Subcutaneous abdominal adipose tissue (tissue), 5 donors: ENCODE results near the gene FKBP1A.

ENCODE experiments used
- H3K27ac ChIP-seq: one replicate; pipeline ENCODE4 v1.7.0; 2013; ENCODE audit warnings: low read depth, mild to moderate bottlenecking, inconsistent platforms, low read length, moderate library complexity
- H3K27me3 ChIP-seq, 5 donors: one replicate each; pipeline ENCODE4 v1.7.0; 2013; ENCODE audit warnings: low read length in 5 of 5, inconsistent platforms in 1 of 5; ENCODE audit not compliant: control insufficient read depth in 5 of 5, insufficient read depth in 4 of 5
- H3K36me3 ChIP-seq, 5 donors: one replicate each; pipeline ENCODE4 v1.7.0; 2013; ENCODE audit warnings: low read length in 5 of 5; ENCODE audit not compliant: control insufficient read depth in 5 of 5, insufficient read depth in 5 of 5
- H3K4me1 ChIP-seq, 5 donors: one replicate each; pipeline ENCODE4 v1.7.0; 2013; ENCODE audit warnings: low read length in 5 of 5, mild to moderate bottlenecking in 3 of 5, moderate library complexity in 1 of 5; ENCODE audit not compliant: control insufficient read depth in 5 of 5, insufficient read depth in 5 of 5
- H3K4me3 ChIP-seq, 5 donors: one replicate each; pipeline ENCODE4 v1.7.0; 2013; ENCODE audit warnings: low read length in 5 of 5, low read depth in 1 of 5
- H3K9ac ChIP-seq, 5 donors: one replicate each; pipeline ENCODE4 v1.7.0; 2013; ENCODE audit warnings: low read length in 5 of 5, mild to moderate bottlenecking in 4 of 5, moderate library complexity in 3 of 5
- H3K9me3 ChIP-seq, 5 donors: one replicate each; pipeline ENCODE4 v1.7.0; 2013; ENCODE audit warnings: low read length in 5 of 5; ENCODE audit not compliant: control insufficient read depth in 5 of 5
- donor health status: healthy.
- donor health status: healthy.
- donor health status: healthy.
- donor health status: healthy.
- donor health status: healthy.

The FKBP1A gene

DNA sequence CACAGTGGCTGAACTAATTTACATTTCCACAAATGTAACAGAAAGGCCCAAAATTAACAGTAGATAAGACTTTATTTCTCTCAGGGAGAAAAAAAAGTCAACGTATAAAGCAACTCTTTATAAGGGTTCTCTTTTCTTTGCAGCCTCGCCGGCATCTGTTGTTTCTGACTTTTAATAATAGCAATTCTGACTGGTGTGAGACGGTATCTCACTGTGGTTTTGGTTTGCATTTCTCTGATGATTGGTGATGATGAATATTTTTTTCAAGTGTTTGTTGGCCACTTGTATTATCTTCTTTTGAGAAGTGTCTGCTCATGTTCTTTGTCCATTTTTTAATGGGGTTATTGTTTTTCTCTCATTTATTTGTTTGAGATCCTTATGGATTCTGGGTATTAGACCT, 27.2 kb upstream of the FKBP1A start:
- peaks cover 0 to 5% (median 0%) of the 10 kb centered on the region in 5 donors for H3K27me3 ChIP-seq
- peaks cover 0 to 7% (median 0%) of the 10 kb centered on the region in 5 donors for H3K4me1 ChIP-seq
- H3K9ac ChIP-seq, result no peak overlapping the region
- H3K9me3 ChIP-seq, result peaks cover 4 to 11% (median 6%) of the 10 kb centered on the region in 5 donors
- no peak overlapping the region for H3K4me3 ChIP-seq
- H3K27ac ChIP-seq, result no peak overlapping the region
- no peaks in the 10 kb centered on the region for H3K36me3 ChIP-seq

- H3K9me3 ChIP-seq, result peaks cover 4 to 11% (median 6%) of the 10 kb centered on the region in 5 donors
These were observed 25.5 kb upstream of the FKBP1A start for GRCh38 chr20:1418350-1418749.

GRCh38 chr20:1417790-1418189, 24.9 kb upstream of the FKBP1A start:
- Histone ChIP-seq H3K4me1 (peaks cover 0 to 3% (median 0%) of the 10 kb centered on the region in 5 donors), H3K27me3 (peaks cover 0 to 4% (median 0%) of the 10 kb centered on the region in 5 donors), H3K27ac (no peak overlapping the region), H3K9me3 (peaks cover 4 to 11% (median 6%) of the 10 kb centered on the region in 5 donors), H3K36me3 (no peaks in the 10 kb centered on the region), H3K9ac (no peak overlapping the region), H3K4me3 (no peak overlapping the region)

More at GRCh38 chr20:1418350-1418749, 25.5 kb upstream of the FKBP1A start:
- Histone ChIP-seq H3K27ac (no peak overlapping the region), H3K4me1 (peaks cover 0 to 3% (median 0%) of the 10 kb centered on the region in 5 donors), H3K4me3 (no peak overlapping the region), H3K9ac (no peak overlapping the region), H3K27me3 (peaks cover 0 to 4% (median 0%) of the 10 kb centered on the region in 5 donors), H3K36me3 (no peaks in the 10 kb centered on the region)

DNA sequence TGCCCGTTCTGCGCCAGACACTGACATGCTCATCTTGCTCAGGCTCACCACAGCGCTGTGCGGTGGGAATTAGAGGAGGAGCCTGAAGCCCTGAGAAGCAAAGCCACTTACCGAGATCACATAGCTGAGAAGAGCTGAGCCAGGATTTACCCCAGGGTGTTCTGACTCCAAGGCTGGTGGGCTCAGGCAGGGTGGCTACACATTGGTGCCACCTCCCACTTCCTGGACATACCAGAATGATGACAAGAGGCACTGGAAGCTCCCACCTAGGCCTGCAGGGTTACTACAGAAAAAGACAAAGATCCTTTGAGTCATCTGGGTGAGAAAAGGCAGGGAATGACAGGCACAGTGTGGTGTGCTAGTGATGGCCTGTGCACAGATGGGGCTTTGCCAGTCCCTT, 24.4 kb upstream of the FKBP1A start:
- peaks cover 0 to 3% (median 0%) of the 10 kb centered on the region in 5 donors for H3K4me1 ChIP-seq
- H3K27ac ChIP-seq, result no peak overlapping the region
- H3K9me3 ChIP-seq, result peaks cover 4 to 11% (median 6%) of the 10 kb centered on the region in 5 donors
- no peak overlapping the region for H3K9ac ChIP-seq
- H3K36me3 ChIP-seq, result no peaks in the 10 kb centered on the region
- peaks cover 0 to 4% (median 0%) of the 10 kb centered on the region in 5 donors for H3K27me3 ChIP-seq
- H3K4me3 ChIP-seq, result no peak overlapping the region

DNA sequence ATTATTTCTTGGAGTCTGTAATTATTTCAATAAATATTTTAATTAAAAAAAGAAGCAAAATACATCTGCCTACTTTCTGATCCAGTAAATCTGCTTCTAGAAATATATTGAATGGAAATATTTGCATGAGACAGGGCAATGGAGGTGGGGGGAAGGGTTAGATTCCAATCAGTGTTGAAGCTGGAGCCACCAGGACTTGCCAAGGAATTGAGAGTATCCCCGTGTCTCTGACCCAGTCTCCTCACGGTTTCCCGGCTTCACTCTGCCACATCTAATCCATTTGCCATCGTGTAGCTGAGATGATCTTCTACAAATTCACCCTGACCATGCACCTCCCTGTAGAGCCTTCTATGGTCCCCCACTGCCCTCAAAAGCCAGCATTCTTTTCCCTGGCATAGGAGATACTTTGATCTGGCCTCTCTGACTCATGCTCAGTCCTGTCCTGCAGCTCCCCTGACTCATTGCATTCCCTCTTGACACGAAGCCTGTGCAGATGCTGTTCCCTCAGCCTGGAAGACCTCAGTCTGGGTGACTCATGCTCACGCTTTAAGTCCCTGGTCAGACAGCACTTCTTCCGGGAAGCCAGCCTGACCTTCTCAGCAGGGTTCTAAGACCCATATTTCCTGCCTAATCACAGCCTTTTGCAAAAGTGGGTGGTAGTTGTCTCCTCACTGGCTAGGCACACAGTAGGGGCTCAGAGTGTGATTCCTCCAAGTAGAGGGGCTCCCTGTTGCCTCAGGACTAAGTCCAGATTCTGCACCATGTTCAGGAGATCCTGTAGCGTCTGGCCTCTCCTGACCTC, 23.0 kb upstream of the FKBP1A start:
- H3K4me1 ChIP-seq, result peaks cover 0 to 3% (median 0%) of the 10 kb centered on the region in 5 donors
- no peak overlapping the region for H3K27ac ChIP-seq
- no peak overlapping the region for H3K9ac ChIP-seq
- H3K27me3 ChIP-seq, result peaks cover 0 to 4% (median 0%) of the 10 kb centered on the region in 5 donors
- H3K36me3 ChIP-seq, result no peaks in the 10 kb centered on the region
- H3K4me3 ChIP-seq, result no peak overlapping the region
- peaks cover 1 to 6% (median 3%) of the 10 kb centered on the region in 5 donors for H3K9me3 ChIP-seq

DNA sequence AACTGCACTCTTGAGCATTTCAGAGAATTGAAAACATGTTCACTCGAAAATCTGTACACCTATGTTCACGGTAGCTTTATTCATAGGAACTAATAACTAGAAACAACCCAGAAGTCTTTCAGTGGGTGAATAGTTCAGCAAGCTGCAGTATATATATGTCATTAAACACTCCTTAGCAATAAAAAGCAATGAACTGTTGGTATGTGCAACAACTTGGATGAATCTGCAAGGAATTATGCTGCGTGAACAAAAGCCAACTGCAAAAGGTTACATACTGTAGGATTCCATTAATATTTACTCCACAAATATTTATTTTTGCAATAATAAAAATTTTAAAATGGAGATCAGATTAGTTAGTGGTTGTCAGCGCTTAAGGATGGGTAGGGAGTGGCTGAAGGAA, 22.1 kb upstream of the FKBP1A start:
- Histone ChIP-seq H3K9ac (no peak overlapping the region), H3K27ac (no peak overlapping the region), H3K27me3 (peaks cover 0 to 4% (median 0%) of the 10 kb centered on the region in 5 donors), H3K9me3 (peaks cover 0 to 3% (median 0%) of the 10 kb centered on the region in 5 donors), H3K4me1 (peaks cover 0 to 3% (median 0%) of the 10 kb centered on the region in 5 donors), H3K36me3 (no peaks in the 10 kb centered on the region), H3K4me3 (no peak overlapping the region)

- no peaks in the 10 kb centered on the region for H3K27me3 ChIP-seq
- peaks cover 0 to 8% (median 0%) of the 10 kb centered on the region in 5 donors for H3K4me1 ChIP-seq
- H3K9ac ChIP-seq, result no peak overlapping the region
- H3K4me3 ChIP-seq, result no peak overlapping the region
- H3K9me3 ChIP-seq, result no peaks in the 10 kb centered on the region
- H3K36me3 ChIP-seq, result no peaks in the 10 kb centered on the region
- H3K27ac ChIP-seq, result no peak overlapping the region
These were observed 12.9 kb upstream of the FKBP1A start for GRCh38 chr20:1405801-1406200.

DNA sequence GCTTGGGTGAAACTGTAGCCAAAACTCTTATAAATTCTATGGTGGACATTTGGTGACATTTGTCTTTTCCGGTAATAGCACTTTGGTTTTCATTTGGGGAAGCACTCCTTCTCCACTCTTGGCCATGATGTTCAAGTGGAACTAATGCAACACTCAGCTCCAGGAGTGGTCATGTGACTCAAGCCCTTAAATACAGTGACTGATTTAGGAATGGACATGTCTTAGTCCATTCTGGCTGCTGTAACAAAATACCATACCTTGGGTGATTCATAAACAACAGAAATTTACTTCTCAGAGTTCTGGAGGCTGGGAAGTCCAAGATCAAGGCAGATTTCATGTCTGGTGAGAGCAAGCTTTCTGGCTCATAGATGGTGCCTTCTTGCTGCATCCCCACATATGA, 10.8 kb upstream of the FKBP1A start:
- Histone ChIP-seq H3K36me3 (no peaks in the 10 kb centered on the region), H3K4me3 (no peak overlapping the region), H3K9me3 (no peaks in the 10 kb centered on the region), H3K4me1 (peaks cover 0 to 10% (median 3%) of the 10 kb centered on the region in 5 donors), H3K9ac (no peak overlapping the region), H3K27me3 (peaks cover 0 to 7% (median 0%) of the 10 kb centered on the region in 5 donors), H3K27ac (no peak overlapping the region)

- H3K9me3 ChIP-seq, result no peaks in the 10 kb centered on the region
- H3K27ac ChIP-seq, result no peak overlapping the region
- H3K36me3 ChIP-seq, result no peaks in the 10 kb centered on the region
- no peak overlapping the region for H3K4me3 ChIP-seq
- H3K4me1 ChIP-seq, result peaks cover 0 to 11% (median 3%) of the 10 kb centered on the region in 5 donors
- H3K27me3 ChIP-seq, result peaks cover 0 to 15% (median 2%) of the 10 kb centered on the region in 5 donors
- H3K9ac ChIP-seq, result no peak overlapping the region
These were observed 9.3 kb upstream of the FKBP1A start for GRCh38 chr20:1402149-1402548.

DNA sequence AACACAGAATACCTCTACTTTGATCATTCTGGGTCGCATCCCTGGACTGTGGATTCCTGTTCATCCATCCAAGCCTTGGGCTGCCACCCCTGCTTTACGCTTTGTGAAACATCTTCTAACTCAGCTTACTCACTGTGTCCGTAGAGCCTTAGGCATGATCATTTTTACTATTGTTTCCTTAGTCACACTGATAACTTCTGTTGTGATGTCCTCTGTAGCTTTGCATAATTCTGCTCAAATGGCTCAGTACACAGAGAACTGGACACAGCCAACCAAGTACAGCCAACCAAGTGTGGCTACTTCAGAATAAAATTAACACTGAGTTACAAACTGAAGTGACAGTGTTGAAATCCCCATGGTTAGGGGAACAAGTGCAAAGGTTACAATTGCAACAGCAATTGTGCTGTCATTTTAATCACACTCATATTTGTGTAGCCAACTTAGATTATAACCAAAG, 8.6 kb upstream of the FKBP1A start:
- Histone ChIP-seq H3K4me3 (no peak overlapping the region), H3K27me3 (peaks cover 0 to 15% (median 2%) of the 10 kb centered on the region in 5 donors), H3K9me3 (no peaks in the 10 kb centered on the region), H3K4me1 (peaks cover 0 to 13% (median 3%) of the 10 kb centered on the region in 5 donors), H3K9ac (no peak overlapping the region), H3K36me3 (no peaks in the 10 kb centered on the region), H3K27ac (no peak overlapping the region)
